ENCODE results near the gene TRIL.

The TRIL gene

GRCh38 chr7:28939367-28939766 lies 18.8 kb downstream of the TRIL start:
- FAIRE-seq = no peak

- no peak for FAIRE-seq
Measured at GRCh38 chr7:28937619-28938018, 20.5 kb downstream of the TRIL start.

GRCh38 chr7:28937103-28937502 lies 21.0 kb downstream of the TRIL start:
- FAIRE-seq = no peak

DNA sequence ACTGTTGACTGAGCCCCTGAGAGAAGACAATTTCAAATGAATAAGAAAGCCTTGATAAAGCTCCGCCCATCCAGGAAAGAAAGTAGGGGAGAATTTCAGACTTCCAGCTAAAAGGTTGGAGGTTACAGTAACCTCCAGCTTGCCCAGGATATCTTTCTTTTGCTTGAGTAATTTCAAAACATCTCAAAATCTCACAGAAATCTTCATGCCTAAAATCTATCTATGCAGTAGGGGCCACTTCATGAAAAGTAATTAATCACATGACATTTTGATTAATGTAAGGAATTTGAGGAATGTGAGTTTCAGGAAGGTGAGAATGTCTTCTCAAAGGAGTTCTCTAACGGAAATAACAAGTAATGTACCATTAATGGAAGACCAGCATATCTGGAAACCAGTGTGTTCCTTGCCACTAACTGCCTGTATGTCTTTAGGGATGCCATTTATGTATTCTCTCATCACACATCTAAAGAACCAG lies 24.2 kb downstream of the TRIL start:
- FAIRE-seq = no peak

GRCh38 chr7:28931565-28931964 lies 26.6 kb downstream of the TRIL start:
- FAIRE-seq = no peak

DNA sequence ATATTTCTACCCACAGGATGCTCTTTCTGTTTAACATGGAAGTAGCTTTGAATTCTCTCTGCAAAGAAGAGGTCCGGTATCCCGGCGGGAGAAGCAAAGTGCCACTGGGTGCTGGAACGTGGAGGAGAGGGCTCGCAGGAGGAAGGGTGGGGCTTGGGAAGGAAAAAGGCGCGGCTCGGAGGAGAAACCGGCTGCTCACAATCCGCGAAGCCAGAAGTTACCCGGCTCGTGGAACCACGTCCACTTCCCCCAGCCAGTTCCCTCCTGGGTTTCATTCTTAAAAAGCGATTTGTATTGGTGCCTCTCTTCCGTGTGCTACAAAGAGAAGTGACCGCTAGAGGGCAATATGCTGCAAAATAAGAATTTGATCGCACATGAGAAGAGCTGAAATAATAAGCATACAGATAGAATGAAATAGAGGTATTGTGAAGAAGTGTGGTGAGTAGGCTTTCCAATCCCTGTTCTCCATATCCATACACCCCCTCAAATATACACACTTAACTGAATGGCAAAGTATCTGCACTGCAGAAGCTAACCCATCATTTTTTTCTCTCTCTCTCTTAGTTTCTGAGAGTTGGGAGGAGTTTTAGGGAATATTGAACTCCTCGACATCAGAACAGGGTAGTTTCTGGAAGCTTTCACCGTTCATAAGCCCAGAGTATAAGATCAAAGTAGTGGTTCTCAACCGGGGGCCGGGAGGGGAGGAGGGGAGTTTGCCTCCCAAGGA lies 31.1 kb downstream of the TRIL start:
- peak; percentile 88 for FAIRE-seq

GRCh38 chr7:28922624-28923331 lies 35.4 kb downstream of the TRIL start:
- peak; percentile 77 for FAIRE-seq

GRCh38 chr7:28921822-28922221 lies 36.3 kb downstream of the TRIL start:
- FAIRE-seq = peak; percentile 51

GRCh38 chr7:28920424-28920823 lies 37.7 kb downstream of the TRIL start:
- no peak for FAIRE-seq

DNA sequence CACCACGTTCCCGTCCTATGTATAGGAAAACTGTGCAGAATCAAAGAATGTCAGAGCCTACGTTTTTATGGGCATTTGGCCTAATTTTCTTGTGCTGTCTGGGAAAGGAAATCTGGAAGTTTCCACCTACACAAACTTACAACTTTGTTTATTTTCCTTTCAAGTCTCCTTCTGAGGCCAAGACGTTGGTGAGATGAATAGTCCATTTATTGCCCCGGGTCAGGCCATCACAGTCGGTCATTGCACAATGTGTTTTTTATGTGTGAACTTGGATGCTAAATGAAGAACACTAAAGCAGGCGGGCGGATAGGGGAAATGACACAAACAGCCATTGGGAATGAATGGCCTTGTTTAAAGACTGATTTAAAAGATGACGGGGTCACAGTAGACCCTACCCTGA lies 38.6 kb downstream of the TRIL start:
- FAIRE-seq = no peak

DNA sequence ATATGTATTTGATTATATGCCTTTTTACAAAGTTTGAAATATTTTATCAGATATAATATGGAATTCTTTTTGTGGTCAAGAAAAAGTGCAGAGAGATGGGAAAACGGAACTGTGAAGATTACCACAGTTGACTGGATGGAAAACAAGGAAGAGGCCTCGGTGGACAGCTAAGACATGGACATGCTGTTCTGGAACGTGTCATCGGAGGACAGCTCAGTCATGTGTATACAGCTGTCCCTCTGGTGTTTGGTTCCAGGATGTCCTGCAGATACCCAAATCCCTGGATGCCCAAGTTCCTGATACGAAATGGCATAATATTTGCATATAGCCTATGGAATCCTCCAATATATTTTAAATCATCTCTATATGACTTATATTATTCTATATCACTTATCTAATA lies 49.4 kb downstream of the TRIL start:
- FAIRE-seq = no peak

GRCh38 chr7:28905464-28905863 lies 52.7 kb downstream of the TRIL start:
- FAIRE-seq = no peak

GRCh38 chr7:28904578-28905048 lies 53.5 kb downstream of the TRIL start:
- peak; percentile 65 for FAIRE-seq

DNA sequence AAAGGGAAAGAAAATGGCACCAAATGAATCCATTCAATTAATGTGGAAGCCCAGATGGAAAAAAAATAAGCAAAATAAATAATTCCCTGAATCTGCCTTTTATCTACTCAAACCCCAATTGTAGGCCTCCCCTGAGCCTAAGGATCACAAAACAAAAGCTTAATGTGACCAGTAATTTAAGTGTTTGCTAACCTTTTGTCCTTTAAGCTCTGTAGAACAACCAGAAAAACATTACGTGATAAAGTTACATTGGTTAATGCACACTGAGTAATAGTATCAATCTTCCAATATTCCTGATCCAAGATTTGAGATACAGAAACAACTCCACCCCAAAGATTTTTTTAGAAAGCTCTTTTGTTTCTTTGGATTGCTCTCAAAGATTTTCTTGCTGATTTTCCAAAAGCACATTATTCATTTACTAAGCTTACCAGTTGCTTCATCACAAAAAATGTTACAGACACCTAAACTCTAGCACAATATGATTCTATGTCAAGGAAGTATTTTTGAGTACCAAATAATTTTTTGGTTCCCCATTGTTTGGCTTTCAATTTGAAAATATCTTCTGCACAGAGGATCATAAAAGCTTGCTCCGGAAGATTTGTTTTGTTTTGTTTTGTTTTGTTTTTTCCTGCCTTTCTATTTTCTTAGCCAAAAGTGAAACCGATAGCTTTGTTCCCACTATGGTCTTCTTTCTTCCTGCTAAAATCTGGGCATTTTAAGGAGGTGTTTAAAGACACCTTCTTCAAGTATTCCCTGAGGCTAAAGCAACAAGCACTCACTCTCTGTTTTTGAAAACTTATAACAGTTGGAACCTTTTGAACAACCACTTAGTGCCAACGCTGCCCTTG lies 54.2 kb downstream of the TRIL start:
- peak; percentile 31 for FAIRE-seq

Measured in endometrium (tissue), 2 donors.